GM21737 (cell line): Measurements from ENCODE around the gene RNF111.

Source experiments
- ATAC-seq: cut with Tn5 transposase; IDR thresholded peaks from one replicate; pipeline ENCODE4 v1.9.1; 2021; ENCODE audit warnings: mild to moderate bottlenecking, moderate library complexity; ENCODE audit not compliant: unreplicated experiment

The RNF111 gene

DNA sequence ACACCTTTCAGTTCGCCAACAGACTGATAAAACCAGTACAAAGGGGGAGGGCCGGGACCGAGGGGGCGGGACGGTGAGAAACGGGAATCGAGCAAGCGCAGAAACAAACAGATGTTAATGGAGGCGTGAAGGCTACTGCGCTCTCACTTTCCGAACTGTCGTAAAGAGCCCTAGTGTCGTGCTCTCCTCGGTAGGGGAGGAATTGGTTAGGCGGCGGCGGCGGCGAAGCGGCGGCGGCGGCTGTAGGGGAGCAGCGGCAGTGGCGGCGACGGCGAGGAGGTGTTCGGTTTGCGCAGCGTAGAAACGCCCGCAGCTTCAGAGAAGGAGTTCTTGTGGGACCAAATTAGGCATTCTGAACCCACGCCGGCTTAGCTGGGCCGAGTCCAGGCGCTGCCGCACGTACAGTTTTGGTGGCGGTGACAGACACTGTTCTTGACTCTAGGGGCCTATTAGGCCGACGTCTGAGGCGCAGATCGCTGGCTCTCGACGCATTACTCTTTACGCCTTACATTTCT is at the start of gene RNF111:
TSS of gene RNF111 (plus strand) at position 173 of the 515 bp plus-strand sequence. CDS start 43,160 bp downstream, outside the sequence.
- peak; percentile 67 for ATAC-seq

DNA sequence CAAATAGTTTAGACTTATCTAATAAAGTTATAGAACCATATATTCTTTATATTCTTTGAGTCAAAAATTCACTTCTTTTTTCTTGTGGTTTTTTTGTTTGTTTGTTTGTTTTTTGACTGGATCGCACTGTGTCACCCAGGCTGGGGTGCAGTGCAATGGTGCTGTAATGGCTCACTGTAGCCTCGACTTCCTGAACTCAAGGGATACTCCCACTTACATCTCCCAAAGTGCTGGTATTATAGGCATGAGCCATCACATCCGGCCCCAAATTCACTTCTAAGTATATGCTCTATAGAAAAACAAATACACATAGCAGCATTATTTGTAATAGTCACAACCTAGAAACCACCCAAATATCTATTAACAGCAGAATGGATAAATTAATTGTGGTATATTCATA is 40.3 kb upstream of the RNF111 start:
- no peak for ATAC-seq

DNA sequence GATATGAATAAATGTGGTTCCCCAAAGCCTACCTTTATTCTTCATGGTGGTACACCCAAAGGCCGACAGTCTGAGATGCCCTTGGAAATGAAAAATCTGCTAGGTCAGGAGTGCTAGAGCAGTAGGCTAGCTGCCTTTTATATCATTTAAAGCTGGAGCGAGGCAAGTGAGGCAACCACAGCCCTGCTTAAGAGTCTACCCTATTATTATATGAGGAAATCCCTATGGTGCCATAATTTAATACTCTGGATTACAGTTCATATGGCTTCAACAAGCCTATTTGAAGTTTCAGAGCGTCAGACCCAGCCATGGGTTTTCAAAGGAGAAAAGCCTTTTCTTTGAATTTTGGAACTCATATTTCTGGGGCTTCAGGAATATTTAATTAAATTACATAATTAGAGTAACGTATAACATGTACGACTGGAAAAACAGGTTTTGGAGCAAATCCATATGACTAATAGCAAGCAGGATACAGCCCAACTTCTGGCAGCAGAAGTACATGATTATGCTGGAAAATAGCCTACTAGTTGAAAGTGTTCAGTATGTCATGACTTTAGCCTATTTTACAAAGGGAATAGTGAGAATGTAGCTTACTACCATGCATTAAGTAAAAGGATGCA is 36.0 kb upstream of the RNF111 start:
- no peak for ATAC-seq

DNA sequence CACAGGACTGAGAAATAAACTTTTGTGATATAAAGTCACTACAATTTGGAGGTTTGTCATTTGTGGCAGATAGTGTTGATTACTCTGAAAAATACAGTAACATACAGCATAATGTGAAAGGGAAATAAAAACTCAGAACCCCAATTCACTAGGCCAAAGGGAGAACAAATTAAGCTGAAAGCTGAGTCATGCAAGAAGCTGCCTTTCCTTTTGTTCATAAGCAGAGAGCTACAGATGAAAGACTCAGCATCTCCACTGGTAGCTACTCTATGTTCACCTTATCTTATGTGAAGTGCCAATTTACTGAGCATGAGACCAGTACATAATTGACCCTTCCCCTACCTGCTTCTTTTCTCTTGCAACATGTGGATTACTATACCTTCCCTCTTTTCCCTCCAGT is 34.7 kb upstream of the RNF111 start:
- no peak for ATAC-seq

DNA sequence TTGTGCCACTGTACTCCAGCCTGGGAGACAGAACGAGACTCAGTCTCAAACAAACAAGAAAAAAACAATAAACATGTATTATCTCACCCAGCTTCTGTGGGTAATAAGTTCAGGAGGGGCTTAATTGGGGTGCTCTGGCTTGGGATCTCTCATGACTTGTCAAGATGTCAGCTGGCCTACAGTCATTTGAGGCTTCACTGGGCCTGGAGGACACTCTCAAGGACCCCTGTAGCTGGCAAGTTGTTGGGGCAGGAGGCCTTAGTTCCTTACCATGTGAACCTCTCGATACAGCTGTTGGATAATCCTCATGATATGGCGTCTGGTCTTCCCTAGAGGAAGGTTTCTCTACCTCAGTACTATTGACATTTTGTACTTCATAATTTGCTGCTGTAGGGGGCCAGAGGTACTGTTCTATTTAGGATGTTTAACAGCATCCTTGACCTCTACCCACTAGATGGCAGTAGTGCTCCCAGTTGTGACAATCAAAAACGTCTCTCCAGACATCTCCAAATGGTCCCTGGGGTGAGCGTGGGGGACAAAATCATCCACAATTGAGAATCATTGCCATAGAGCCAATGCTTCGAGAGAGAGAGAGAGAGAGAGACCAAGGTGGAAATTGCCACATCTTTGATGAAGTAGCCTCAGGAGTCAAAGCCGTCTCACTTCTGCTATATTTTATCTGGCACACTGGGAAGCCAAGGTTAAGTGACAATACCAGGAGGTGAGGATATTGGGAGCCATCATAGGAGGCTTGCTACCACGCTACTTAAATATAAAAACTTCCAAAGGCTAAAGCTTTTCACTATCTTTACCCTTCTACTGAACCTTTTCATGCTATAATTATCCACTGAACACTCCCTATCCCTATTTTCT is 30.1 kb upstream of the RNF111 start:
- ATAC-seq: no peak

DNA sequence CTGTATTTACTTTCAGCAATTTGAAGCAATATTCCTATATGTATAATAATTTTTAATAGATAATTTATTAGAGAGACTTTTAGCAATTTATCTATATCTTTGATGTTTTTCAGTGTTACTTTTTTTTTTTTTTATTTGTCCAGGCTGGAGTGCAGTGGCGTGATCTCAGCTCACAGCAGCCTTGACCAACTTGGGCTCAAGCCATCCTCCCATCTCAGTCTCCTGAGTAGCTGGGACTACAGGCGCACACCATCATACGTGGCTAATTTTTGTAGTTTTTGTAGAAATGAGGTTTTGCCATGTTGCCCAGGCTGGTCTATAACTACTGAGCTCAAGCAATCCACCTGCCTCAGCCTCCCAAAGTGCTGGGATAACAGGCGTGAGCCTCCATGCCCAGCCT is 28.7 kb upstream of the RNF111 start:
- ATAC-seq: no peak

DNA sequence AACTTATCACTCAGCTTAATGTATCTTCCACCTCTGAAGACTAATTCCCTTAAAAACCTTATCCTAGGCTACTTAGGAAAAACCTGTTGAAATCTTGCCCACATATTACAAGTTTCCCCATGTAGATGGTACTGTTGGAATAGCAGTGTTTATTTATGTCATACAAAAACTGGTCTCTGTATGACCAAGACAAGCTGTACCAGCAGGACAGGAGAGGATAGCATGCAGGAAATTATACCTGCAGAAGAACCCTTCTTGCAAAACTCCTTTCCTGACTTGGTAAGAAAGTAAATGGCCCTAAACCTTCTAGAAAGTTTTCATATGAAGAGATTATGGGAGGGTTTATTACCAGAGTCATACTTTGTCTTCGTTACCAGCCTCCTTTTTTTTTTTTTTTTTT is 25.3 kb upstream of the RNF111 start:
- ATAC-seq: no peak

DNA sequence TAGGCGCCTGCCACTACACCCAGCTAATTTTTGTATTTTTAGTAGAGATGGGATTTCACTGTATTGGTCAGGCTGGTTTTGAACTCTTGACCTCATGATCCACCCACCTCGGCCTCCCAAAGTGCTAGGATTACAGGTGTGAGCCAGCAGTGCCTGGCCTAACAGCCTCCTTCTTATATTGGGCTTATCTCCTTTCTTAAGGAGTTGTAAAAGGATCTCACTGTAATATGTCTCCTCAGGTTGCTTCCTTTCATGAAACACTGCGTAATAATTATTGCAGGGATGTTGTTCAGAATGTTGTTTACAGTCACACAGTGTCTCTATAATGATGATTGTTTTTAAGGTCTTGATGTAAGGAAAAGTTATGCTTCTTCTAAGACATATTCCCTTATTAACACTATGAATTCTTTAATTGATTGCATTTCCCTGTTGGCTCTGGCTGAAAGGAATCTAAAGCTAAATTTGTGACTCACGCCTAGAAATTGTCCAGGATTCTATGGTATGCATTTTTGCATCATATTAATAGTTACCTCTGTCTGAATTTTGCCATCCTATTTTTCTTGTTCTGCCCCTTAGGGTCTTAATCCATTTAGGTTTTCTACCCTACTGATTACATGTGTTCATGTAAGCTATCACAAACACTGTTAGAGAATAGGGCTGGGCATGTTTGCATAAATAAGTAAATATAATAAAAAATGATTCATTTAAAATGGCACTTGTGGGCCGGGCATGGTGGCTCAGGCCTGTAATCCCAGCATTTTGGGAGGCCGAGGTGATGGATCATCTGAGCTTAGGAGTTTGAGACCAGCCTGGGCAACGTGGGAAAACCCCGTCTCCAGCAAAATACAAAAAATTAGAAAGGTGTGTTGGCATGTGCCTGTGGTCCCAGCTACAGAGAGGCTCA is 24.5 kb upstream of the RNF111 start:
- ATAC-seq: no peak

DNA sequence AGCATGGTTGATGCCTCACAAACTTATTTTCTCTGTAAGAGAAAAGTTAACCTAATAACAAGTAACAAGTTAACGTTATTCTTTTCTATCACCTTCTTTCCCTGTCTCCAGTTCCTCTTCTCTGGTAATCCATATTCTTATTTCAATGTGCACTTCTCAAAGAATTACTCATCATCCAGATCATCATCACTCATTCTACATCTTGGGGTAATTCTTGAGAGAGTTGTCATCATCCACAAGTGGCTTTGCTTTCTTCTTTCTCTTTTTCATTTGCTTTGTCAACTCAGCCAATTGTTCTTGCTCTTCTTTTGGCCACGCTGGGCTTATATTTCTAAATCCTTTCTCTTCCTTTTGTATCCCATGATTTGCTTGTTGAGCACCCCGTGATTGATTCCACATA is 20.8 kb upstream of the RNF111 start:
- ATAC-seq: no peak

DNA sequence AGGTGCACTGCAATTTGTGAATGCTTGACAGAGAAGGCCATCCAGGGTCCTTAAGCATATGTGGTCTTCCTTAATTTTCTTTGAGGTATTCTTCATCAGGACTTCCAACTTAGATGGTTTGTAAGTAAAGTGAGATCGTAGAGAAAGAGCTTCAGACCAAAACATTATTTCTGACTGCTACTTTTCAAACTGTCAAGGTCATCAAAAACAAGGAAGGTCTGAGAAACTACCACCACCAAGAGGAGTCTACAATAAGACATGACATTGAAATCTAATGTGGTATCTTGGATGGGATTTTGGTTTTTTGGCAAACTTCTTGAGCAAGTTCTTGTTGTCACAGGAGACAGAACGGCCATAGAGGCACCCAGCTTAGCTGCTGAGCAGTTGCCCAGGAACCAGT is 20.0 kb upstream of the RNF111 start:
- ATAC-seq: no peak

DNA sequence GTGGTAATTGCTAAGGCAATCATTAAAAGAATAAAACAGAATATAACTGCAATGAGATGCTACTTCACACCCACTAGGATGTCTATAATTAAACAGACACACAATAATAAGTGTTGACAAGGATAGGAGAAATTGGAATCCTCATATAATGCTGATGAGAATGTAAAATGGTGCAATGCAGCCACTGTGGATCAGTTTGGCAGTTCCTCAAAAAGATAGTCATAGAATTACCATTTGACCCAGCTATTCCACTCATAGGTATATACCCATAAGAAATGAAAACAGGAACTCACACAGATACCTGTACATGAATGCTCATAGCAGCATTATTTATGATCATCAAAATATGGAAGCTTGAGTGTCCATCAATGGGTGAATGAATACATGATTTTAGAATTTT is 9.6 kb upstream of the RNF111 start:
- no peak for ATAC-seq

DNA sequence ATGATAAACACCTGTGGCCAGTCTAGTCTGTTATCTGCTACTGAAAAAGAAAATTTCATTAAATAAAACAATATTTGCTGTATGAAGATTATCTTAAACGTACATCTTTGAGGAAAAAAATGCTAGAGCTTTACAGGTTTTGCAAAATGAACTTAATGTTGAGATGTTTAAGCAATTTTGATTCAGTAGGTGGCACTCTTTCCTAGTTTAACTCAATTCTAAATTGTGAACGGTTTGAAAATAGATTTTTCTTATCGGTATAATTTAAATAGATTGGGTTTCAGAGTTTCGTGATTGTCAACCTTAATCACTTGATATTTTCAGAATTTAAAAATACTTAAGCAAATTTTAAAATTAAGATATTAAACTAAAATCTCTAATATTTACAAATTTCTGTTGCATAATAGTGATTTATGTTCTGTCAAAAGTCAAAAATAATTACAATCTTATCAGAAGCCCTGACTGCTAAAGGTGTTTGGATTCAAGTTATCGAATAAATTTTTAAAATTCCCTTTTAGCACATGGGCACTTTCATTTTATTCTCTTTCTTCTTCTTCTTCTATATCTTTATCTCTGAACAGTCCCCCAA is 7.0 kb upstream of the RNF111 start:
- ATAC-seq: no peak

DNA sequence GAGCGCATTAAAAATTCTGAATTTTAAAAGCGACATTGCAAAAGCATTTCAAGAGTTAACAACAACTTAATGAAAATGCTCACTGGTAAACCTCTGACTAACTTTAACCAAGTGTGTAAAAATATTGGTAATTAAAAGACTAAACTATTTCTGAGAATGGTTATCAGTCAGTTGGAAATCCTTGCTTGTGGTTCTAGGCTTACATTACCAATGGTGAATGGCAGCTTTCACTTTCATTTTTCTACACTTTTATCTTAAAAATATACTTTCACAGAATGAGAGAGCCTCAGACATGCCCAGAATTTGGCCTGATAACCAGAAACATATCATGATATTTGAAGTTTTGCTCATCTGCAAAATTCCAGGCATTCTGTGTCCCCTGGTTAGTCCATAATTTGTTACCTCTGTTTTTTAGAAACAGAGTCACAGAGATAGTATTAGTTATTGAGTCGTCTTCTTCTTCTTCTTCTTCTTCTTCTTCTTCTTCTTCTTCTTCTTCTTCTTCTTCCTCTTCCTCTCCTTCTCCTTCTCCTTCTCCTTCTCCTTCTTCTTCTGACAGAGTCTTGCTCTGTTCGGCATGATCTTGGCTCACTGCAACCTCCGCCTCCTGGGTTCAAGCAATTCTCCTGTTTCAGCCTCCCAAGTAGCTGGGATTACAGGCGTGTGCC is 5.5 kb upstream of the RNF111 start:
- ATAC-seq: no peak

DNA sequence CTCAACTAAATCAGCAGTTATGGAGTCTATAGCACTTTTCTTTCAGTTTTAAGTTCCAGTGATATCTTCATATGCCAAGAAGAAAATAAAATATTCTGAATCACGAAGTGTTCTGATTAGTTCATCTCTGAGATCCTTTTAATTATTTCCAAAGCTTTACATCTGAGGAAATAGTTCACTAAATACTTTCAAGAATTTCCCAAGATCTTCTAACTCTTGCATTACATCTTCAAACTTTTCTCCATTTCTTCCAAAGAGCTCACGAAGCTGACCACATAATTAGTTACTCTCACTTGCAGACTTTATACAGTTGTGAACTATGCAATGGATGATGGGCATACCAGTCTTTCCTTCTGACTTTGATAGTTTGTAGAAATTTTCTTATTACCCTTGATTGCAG is 4.2 kb upstream of the RNF111 start:
- ATAC-seq: no peak

DNA sequence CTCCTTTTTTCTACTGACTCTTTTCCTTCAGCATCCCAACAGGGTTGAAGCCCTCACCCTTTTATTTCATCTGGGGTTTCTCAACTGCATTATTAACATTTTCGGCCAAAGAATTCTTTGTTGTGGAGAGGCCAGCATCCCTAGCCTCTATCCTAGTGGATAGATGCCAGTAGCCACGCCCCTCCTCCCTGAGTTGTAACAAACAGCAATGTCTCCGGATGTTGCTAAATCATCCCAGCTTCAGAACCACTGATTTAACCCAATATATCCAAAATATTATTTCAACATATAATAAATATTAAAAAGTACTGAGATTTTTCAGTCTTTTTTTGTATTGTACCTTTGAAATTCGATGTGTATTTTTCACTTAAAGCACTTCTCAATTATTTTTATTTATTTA is 2.0 kb upstream of the RNF111 start:
- no peak for ATAC-seq

DNA sequence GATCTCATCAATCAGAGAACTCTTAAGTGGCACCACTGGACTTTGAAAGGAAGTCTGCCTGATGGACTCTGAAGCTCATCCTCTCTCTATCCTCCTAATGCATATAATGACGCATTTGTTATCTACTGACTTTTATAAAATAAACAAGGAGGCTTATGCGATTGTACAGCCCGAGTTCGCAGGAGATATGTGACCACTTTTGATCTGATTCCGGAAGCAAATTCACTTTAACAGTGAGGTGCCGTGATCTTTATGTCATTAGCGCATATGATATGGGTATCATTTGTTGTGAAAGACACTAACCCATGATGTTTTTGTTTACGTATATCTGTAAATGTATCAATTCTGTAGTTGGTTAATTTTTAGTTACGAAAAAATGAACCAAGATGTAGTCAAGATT is 427 bp upstream of the RNF111 start:
- no peak for ATAC-seq

DNA sequence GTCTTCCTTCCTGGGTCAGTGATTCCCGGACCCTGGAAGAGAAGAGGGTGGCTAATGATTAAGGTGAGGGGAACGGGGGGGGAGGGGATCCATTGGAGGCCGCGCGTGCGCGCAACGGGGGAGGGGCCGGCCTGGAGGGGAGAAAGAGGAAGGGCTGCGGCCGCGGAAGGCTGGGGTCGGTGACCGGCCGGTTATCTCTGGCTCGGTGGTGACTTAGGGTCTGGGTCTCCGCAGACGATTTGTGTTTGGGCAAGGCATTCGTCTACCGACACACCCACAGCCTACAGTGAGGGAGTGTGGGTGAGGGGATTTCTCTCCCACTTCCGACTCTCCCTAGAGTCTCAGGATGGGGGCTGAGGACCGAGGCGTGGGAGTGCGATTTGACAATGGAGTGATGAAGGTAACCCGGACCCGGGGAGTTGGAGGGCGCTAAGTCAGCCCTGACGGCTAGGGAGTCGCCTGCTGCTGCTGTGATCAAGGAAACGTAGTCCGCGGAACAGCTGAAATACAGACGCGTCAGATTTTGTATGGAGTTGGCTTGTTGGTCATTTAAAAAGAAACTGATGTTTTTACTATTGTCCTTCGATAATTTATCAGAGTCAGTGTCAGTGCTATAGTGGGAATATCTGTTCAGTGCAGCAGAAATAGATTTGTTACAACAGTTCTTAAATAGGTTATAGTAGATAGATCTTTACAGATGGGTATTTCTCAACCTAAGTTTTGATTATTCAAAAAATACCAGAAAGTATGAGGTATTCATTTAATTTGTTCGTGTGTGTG is 733 bp downstream of the RNF111 start:
- ATAC-seq: peak; percentile 41

DNA sequence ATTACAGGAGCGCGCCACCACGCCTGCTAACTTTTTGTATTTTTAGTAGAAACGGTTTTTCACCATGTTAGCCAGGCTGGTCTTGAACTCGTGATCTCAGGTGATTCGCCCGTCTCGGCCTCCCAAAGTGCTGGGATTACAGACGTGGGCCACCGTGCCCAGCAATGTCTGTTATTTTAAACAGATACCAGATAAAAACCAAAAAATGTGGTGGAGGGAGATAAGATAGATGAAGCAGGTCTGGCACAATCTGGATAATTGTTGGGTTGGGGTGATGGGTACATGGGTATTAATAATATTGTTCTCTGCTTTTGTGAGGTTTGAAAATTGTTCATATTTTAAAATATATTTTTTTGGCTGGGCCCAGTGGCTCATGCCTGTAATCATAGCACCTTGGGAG is 4.7 kb downstream of the RNF111 start:
- ATAC-seq: no peak

DNA sequence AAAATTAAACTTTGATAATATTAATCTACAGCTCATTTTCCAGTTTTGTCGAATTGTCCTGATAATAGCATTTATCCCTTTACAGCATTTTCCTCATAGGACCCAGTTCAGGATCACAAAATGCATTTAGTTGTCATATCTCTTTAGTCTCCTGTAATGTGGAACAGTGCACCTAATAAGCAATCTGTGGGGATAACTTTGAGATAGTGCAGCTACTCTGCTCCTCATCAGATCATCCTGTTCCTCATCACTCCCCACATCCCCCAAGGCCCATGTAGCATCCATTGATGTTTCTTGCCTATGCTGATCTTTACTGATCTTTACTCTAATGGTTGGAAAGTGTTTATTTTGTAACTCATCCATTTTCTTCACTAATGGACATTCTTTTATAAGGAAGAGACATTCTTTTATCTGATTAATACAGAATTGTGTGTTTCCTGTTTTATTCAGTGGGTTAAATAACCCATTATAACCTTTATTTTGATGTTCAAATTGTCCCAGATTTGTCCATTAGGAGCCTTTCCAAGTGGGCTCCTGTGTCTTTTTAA is 7.5 kb downstream of the RNF111 start:
- no peak for ATAC-seq
